GM12875 (cell line): ENCODE results near the gene RIC8A.

Experiments used
- H3K4me3 ChIP-seq: one replicate; pipeline ENCODE4 v1.5.1; 2011; ENCODE audit warnings: low read depth, low read length, control low read depth
- CTCF ChIP-seq: IDR thresholded peaks from 2 replicates; pipeline ENCODE4 v1.5.1; 2011; ENCODE audit warnings: low read depth, mild to moderate bottlenecking, control low read depth, inconsistent platforms, low read length, moderate library complexity, borderline replicate concordance; ENCODE audit not compliant: insufficient read depth

The RIC8A gene

GRCh38 chr11:210803-211180, 3.3 kb downstream of the RIC8A start:
- no peak for TF ChIP-seq CTCF
- no peak overlapping the region for H3K4me3 ChIP-seq

GRCh38 chr11:211295-211694, 3.8 kb downstream of the RIC8A start:
- H3K4me3 ChIP-seq, result no peak overlapping the region
- no peak for TF ChIP-seq CTCF

GRCh38 chr11:211741-212140, 4.2 kb downstream of the RIC8A start:
- no peak overlapping the region for H3K4me3 ChIP-seq
- TF ChIP-seq CTCF, result no peak

- no peak for TF ChIP-seq CTCF
These were observed 4.9 kb downstream of the RIC8A start for GRCh38 chr11:212150-213100.

GRCh38 chr11:213111-213510, 5.6 kb downstream of the RIC8A start:
- no peak for TF ChIP-seq CTCF
- no peak overlapping the region for H3K4me3 ChIP-seq

More at GRCh38 chr11:212150-213100, 4.9 kb downstream of the RIC8A start:
- H3K4me3 ChIP-seq, result no peak overlapping the region

GRCh38 chr11:214083-214482, 6.6 kb downstream of the RIC8A start:
- H3K4me3 ChIP-seq, result no peak overlapping the region
- TF ChIP-seq CTCF, result no peak

GRCh38 chr11:215581-216037, 8.1 kb downstream of the RIC8A start:
- no peak for TF ChIP-seq CTCF

More at GRCh38 chr11:215581-216037, 8.1 kb downstream of the RIC8A start:
- no peak overlapping the region for H3K4me3 ChIP-seq
